Activated T-helper 17 cell treated with anti-CD3 and anti-CD28 coated beads, Interleukin-2, amount 50 U/mL, for 72 hours (primary cell): ENCODE measurements around the gene CCDC34. TPM values are rescaled to one million over a fixed set of nuclear protein-coding genes. Genes with fewer than 3 reads are reported as not detected.
A peak's percentile ranks its signal among the peaks of the same experiment; 100 is the strongest.
"Not testable (repeated sequence)": the region's sequence is repeated elsewhere in the genome, so short reads cannot be mapped to it uniquely, and the experiment has no call there.

Experiments
- ATAC-seq: fragments of 150-1000 bp; cut with Tn5 transposase; replicated peaks from 2 replicates; pipeline ENCODE4 v1.10.0; 2021; ENCODE audit warnings: mild to moderate bottlenecking, moderate library complexity
- H3K27ac Mint-ChIP-seq: one replicate; pipeline ENCODE4 v1.8.0; 2022; ENCODE audit warnings: mixed read lengths
- H3K27me3 Mint-ChIP-seq: one replicate; pipeline ENCODE4 v1.8.0; 2022; ENCODE audit warnings: mixed read lengths
- H3K36me3 Mint-ChIP-seq: one replicate; pipeline ENCODE4 v1.8.0; 2022; ENCODE audit warnings: low read depth, mild to moderate bottlenecking, mixed read lengths
- H3K4me1 Mint-ChIP-seq: one replicate; pipeline ENCODE4 v1.8.0; 2022; ENCODE audit warnings: mixed read lengths
- H3K4me3 Mint-ChIP-seq: one replicate; pipeline ENCODE4 v1.8.0; 2022; ENCODE audit warnings: mild to moderate bottlenecking, mixed read lengths
- H3K9me3 Mint-ChIP-seq: one replicate; pipeline ENCODE4 v1.8.0; 2022; ENCODE audit warnings: mixed read lengths
- total RNA-seq, 2 donors: library from RNA; stranded (reverse); gene quantifications; one replicate each; pipeline ENCODE4 v1.2.3, GENCODE V29; 2022

CCDC34 gene
- total RNA-seq, 2 donors from 2014 or later, result 9.8 to 19.1 TPM

GRCh38 chr11:27330633-27331270 is 32.3 kb downstream of the CCDC34 start:
- Mint-ChIP-seq H3K9me3 (no peaks in the 10 kb centered on the region), H3K27me3 (no peaks in the 10 kb centered on the region), H3K4me1 (no peaks in the 10 kb centered on the region), H3K4me3 (no peak overlapping the region), H3K36me3 (no peaks in the 10 kb centered on the region), H3K27ac (no peak overlapping the region)
- ATAC-seq, result no peak

GRCh38 chr11:27329867-27330632 is 33.0 kb downstream of the CCDC34 start:
- H3K27me3 Mint-ChIP-seq, result no peaks in the 10 kb centered on the region
- H3K27ac Mint-ChIP-seq, result no peak overlapping the region
- no peak for ATAC-seq
- H3K36me3 Mint-ChIP-seq, result no peaks in the 10 kb centered on the region
- H3K4me3 Mint-ChIP-seq, result no peak overlapping the region
- no peaks in the 10 kb centered on the region for H3K4me1 Mint-ChIP-seq
- no peaks in the 10 kb centered on the region for H3K9me3 Mint-ChIP-seq

- Mint-ChIP-seq H3K9me3 (no peaks in the 10 kb centered on the region), H3K4me3 (no peak overlapping the region), H3K27me3 (no peaks in the 10 kb centered on the region), H3K27ac (no peak overlapping the region), H3K36me3 (no peaks in the 10 kb centered on the region), H3K4me1 (no peaks in the 10 kb centered on the region)
- no peak for ATAC-seq
Observed at GRCh38 chr11:27328614-27329013, 34.4 kb downstream of the CCDC34 start.

- not testable (repeated sequence) for H3K4me3 Mint-ChIP-seq, ATAC-seq, H3K36me3 Mint-ChIP-seq, H3K9me3 Mint-ChIP-seq, H3K27me3 Mint-ChIP-seq, H3K4me1 Mint-ChIP-seq, H3K27ac Mint-ChIP-seq
Observed at GRCh38 chr11:27327064-27327463, 36.0 kb downstream of the CCDC34 start.

GRCh38 chr11:27322196-27322595 is 40.8 kb downstream of the CCDC34 start:
- not testable (repeated sequence) for H3K36me3 Mint-ChIP-seq, H3K27me3 Mint-ChIP-seq, H3K27ac Mint-ChIP-seq, ATAC-seq, H3K9me3 Mint-ChIP-seq, H3K4me3 Mint-ChIP-seq
- H3K4me1 Mint-ChIP-seq, result peaks cover 15% of the 10 kb centered on the region

- not testable (repeated sequence) for ATAC-seq, H3K27me3 Mint-ChIP-seq
Observed at GRCh38 chr11:27321340-27321739, 41.7 kb downstream of the CCDC34 start.

GRCh38 chr11:27319072-27319471 is 43.9 kb downstream of the CCDC34 start:
- H3K9me3 Mint-ChIP-seq, result no peaks in the 10 kb centered on the region
- H3K27ac Mint-ChIP-seq, result peak overlapping the region; percentile 81
- peaks cover 15% of the 10 kb centered on the region for H3K4me1 Mint-ChIP-seq
- no peaks in the 10 kb centered on the region for H3K36me3 Mint-ChIP-seq
- H3K27me3 Mint-ChIP-seq, result no peaks in the 10 kb centered on the region
- no peak overlapping the region for H3K4me3 Mint-ChIP-seq
- ATAC-seq, result peak; percentile 98

More at GRCh38 chr11:27321340-27321739, 41.7 kb downstream of the CCDC34 start:
- not testable (repeated sequence) for H3K9me3 Mint-ChIP-seq, H3K36me3 Mint-ChIP-seq, H3K27ac Mint-ChIP-seq, H3K4me3 Mint-ChIP-seq
- peaks cover 15% of the 10 kb centered on the region for H3K4me1 Mint-ChIP-seq

- Mint-ChIP-seq H3K4me1 (peaks cover 15% of the 10 kb centered on the region), H3K27ac (peak overlapping the region; percentile 81), H3K9me3 (no peaks in the 10 kb centered on the region), H3K4me3 (no peak overlapping the region), H3K36me3 (no peaks in the 10 kb centered on the region), H3K27me3 (no peaks in the 10 kb centered on the region)
- no peak for ATAC-seq
Observed at GRCh38 chr11:27317751-27318150, 45.3 kb downstream of the CCDC34 start.

- Mint-ChIP-seq H3K4me3 (no peak overlapping the region), H3K27ac (no peak overlapping the region), H3K27me3 (no peaks in the 10 kb centered on the region), H3K36me3 (no peaks in the 10 kb centered on the region), H3K4me1 (peaks cover 15% of the 10 kb centered on the region), H3K9me3 (no peaks in the 10 kb centered on the region)
- ATAC-seq, result no peak
Observed at GRCh38 chr11:27315836-27316235, 47.2 kb downstream of the CCDC34 start.

GRCh38 chr11:27313157-27313821 is 49.7 kb downstream of the CCDC34 start:
- H3K4me3 Mint-ChIP-seq, result no peak overlapping the region
- ATAC-seq, result no peak

GRCh38 chr11:27312110-27312509 is 50.9 kb downstream of the CCDC34 start:
- no peak for ATAC-seq
- H3K27me3 Mint-ChIP-seq, result no peaks in the 10 kb centered on the region
- H3K27ac Mint-ChIP-seq, result no peak overlapping the region
- H3K4me3 Mint-ChIP-seq, result no peak overlapping the region
- no peaks in the 10 kb centered on the region for H3K4me1 Mint-ChIP-seq
- no peaks in the 10 kb centered on the region for H3K36me3 Mint-ChIP-seq
- no peaks in the 10 kb centered on the region for H3K9me3 Mint-ChIP-seq

More at GRCh38 chr11:27313157-27313821, 49.7 kb downstream of the CCDC34 start:
- no peak overlapping the region for H3K27ac Mint-ChIP-seq
- H3K4me1 Mint-ChIP-seq, result peaks cover under 1% of the 10 kb centered on the region
- H3K36me3 Mint-ChIP-seq, result no peaks in the 10 kb centered on the region
- no peaks in the 10 kb centered on the region for H3K9me3 Mint-ChIP-seq
- no peaks in the 10 kb centered on the region for H3K27me3 Mint-ChIP-seq

GRCh38 chr11:27310707-27311106 is 52.3 kb downstream of the CCDC34 start:
- H3K36me3 Mint-ChIP-seq, result no peaks in the 10 kb centered on the region
- ATAC-seq, result no peak
- H3K9me3 Mint-ChIP-seq, result no peaks in the 10 kb centered on the region
- no peak overlapping the region for H3K27ac Mint-ChIP-seq
- peaks cover 5% of the 10 kb centered on the region for H3K27me3 Mint-ChIP-seq
- H3K4me1 Mint-ChIP-seq, result no peaks in the 10 kb centered on the region
- no peak overlapping the region for H3K4me3 Mint-ChIP-seq

GRCh38 chr11:27310182-27310581 is 52.8 kb downstream of the CCDC34 start:
- no peak for ATAC-seq
- no peak overlapping the region for H3K4me3 Mint-ChIP-seq

GRCh38 chr11:27309046-27309445 is 54.0 kb downstream of the CCDC34 start:
- H3K9me3 Mint-ChIP-seq, result no peaks in the 10 kb centered on the region
- H3K27me3 Mint-ChIP-seq, result peaks cover 5% of the 10 kb centered on the region
- no peak for ATAC-seq
- H3K36me3 Mint-ChIP-seq, result no peaks in the 10 kb centered on the region
- no peak overlapping the region for H3K4me3 Mint-ChIP-seq
- no peak overlapping the region for H3K27ac Mint-ChIP-seq
- no peaks in the 10 kb centered on the region for H3K4me1 Mint-ChIP-seq

More at GRCh38 chr11:27310182-27310581, 52.8 kb downstream of the CCDC34 start:
- H3K4me1 Mint-ChIP-seq, result no peaks in the 10 kb centered on the region
- H3K27ac Mint-ChIP-seq, result no peak overlapping the region
- H3K9me3 Mint-ChIP-seq, result no peaks in the 10 kb centered on the region
- peaks cover 5% of the 10 kb centered on the region for H3K27me3 Mint-ChIP-seq
- H3K36me3 Mint-ChIP-seq, result no peaks in the 10 kb centered on the region

- ATAC-seq, result no peak
- Mint-ChIP-seq H3K36me3 (no peaks in the 10 kb centered on the region), H3K27ac (no peak overlapping the region), H3K4me3 (no peak overlapping the region), H3K27me3 (peaks cover 5% of the 10 kb centered on the region), H3K9me3 (no peaks in the 10 kb centered on the region), H3K4me1 (no peaks in the 10 kb centered on the region)
Observed at GRCh38 chr11:27307232-27307631, 55.8 kb downstream of the CCDC34 start.
